Activated T-helper 17 cell treated with anti-CD3 and anti-CD28 coated beads, Interleukin-2, amount 50 U/mL, for 72 hours (primary cell): ENCODE results near the gene INPP4B. TPM values are rescaled to one million over a fixed set of nuclear protein-coding genes. Genes with fewer than 3 reads are reported as not detected.
A peak's percentile ranks its signal among the peaks of the same experiment; 100 is the strongest.

ENCODE experiments used
- ATAC-seq: fragments of 150-1000 bp; cut with Tn5 transposase; replicated peaks from 2 replicates; pipeline ENCODE4 v1.10.0; 2021; ENCODE audit warnings: mild to moderate bottlenecking, moderate library complexity
- H3K27ac Mint-ChIP-seq: one replicate; pipeline ENCODE4 v1.8.0; 2022; ENCODE audit warnings: mixed read lengths
- H3K27me3 Mint-ChIP-seq: one replicate; pipeline ENCODE4 v1.8.0; 2022; ENCODE audit warnings: mixed read lengths
- H3K36me3 Mint-ChIP-seq: one replicate; pipeline ENCODE4 v1.8.0; 2022; ENCODE audit warnings: low read depth, mild to moderate bottlenecking, mixed read lengths
- H3K4me1 Mint-ChIP-seq: one replicate; pipeline ENCODE4 v1.8.0; 2022; ENCODE audit warnings: mixed read lengths
- H3K4me3 Mint-ChIP-seq: one replicate; pipeline ENCODE4 v1.8.0; 2022; ENCODE audit warnings: mild to moderate bottlenecking, mixed read lengths
- H3K9me3 Mint-ChIP-seq: one replicate; pipeline ENCODE4 v1.8.0; 2022; ENCODE audit warnings: mixed read lengths
- total RNA-seq, 2 donors: library from RNA; stranded (reverse); gene quantifications; one replicate each; pipeline ENCODE4 v1.2.3, GENCODE V29; 2022

Gene INPP4B
- total RNA-seq, 2 donors from 2014 or later: 53.9 to 65.0 TPM

- peaks cover 14% of the 10 kb centered on the region for H3K4me1 Mint-ChIP-seq
- no peak overlapping the region for H3K27ac Mint-ChIP-seq
- no peak for ATAC-seq
- H3K9me3 Mint-ChIP-seq: no peaks in the 10 kb centered on the region
- H3K27me3 Mint-ChIP-seq: no peaks in the 10 kb centered on the region
- H3K4me3 Mint-ChIP-seq: no peak overlapping the region
- H3K36me3 Mint-ChIP-seq: peaks cover 78% of the 10 kb centered on the region
Observed at GRCh38 chr4:142150483-142150882, 695.6 kb downstream of the INPP4B start.

GRCh38 chr4:142144813-142145212 is 701.3 kb downstream of the INPP4B start:
- Mint-ChIP-seq H3K4me3 (no peak overlapping the region), H3K9me3 (no peaks in the 10 kb centered on the region), H3K36me3 (peaks cover 97% of the 10 kb centered on the region), H3K4me1 (peaks cover 30% of the 10 kb centered on the region), H3K27ac (peak overlapping the region; percentile 42), H3K27me3 (no peaks in the 10 kb centered on the region)
- no peak for ATAC-seq

GRCh38 chr4:142142366-142143054 is 703.6 kb downstream of the INPP4B start:
- Mint-ChIP-seq H3K4me3 (peak overlapping the region; percentile 19), H3K4me1 (peaks cover 23% of the 10 kb centered on the region), H3K36me3 (peaks cover 90% of the 10 kb centered on the region), H3K9me3 (no peaks in the 10 kb centered on the region), H3K27ac (peak overlapping the region; percentile 76), H3K27me3 (no peaks in the 10 kb centered on the region)
- ATAC-seq: peak; percentile 82

- Mint-ChIP-seq H3K36me3 (peaks cover 85% of the 10 kb centered on the region), H3K9me3 (no peaks in the 10 kb centered on the region), H3K4me1 (peaks cover 23% of the 10 kb centered on the region), H3K4me3 (no peak overlapping the region), H3K27ac (peak overlapping the region; percentile 60), H3K27me3 (no peaks in the 10 kb centered on the region)
- no peak for ATAC-seq
Observed at GRCh38 chr4:142141224-142141623, 704.9 kb downstream of the INPP4B start.

- ATAC-seq: no peak
- H3K27me3 Mint-ChIP-seq: no peaks in the 10 kb centered on the region
- peaks cover 16% of the 10 kb centered on the region for H3K36me3 Mint-ChIP-seq
- peaks cover 14% of the 10 kb centered on the region for H3K4me1 Mint-ChIP-seq
- H3K9me3 Mint-ChIP-seq: no peaks in the 10 kb centered on the region
- peak overlapping the region; percentile 71 for H3K27ac Mint-ChIP-seq
- H3K4me3 Mint-ChIP-seq: no peak overlapping the region
Observed at GRCh38 chr4:142130666-142131065, 715.4 kb downstream of the INPP4B start.

- peak; percentile 11 for ATAC-seq
- no peaks in the 10 kb centered on the region for H3K27me3 Mint-ChIP-seq
Observed at GRCh38 chr4:142129931-142130330, 716.2 kb downstream of the INPP4B start.

GRCh38 chr4:142129473-142129872 is 716.6 kb downstream of the INPP4B start:
- H3K27me3 Mint-ChIP-seq: no peaks in the 10 kb centered on the region
- H3K27ac Mint-ChIP-seq: peak overlapping the region; percentile 71
- ATAC-seq: no peak
- peaks cover 22% of the 10 kb centered on the region for H3K4me1 Mint-ChIP-seq
- no peak overlapping the region for H3K4me3 Mint-ChIP-seq
- H3K9me3 Mint-ChIP-seq: no peaks in the 10 kb centered on the region
- peaks cover 19% of the 10 kb centered on the region for H3K36me3 Mint-ChIP-seq

More at GRCh38 chr4:142129931-142130330, 716.2 kb downstream of the INPP4B start:
- Mint-ChIP-seq H3K4me1 (peaks cover 22% of the 10 kb centered on the region), H3K9me3 (no peaks in the 10 kb centered on the region), H3K27ac (peak overlapping the region; percentile 71), H3K36me3 (peaks cover 16% of the 10 kb centered on the region), H3K4me3 (no peak overlapping the region)

- Mint-ChIP-seq H3K36me3 (peaks cover 28% of the 10 kb centered on the region), H3K4me1 (peaks cover 22% of the 10 kb centered on the region), H3K27ac (no peak overlapping the region), H3K9me3 (no peaks in the 10 kb centered on the region), H3K27me3 (no peaks in the 10 kb centered on the region), H3K4me3 (no peak overlapping the region)
- no peak for ATAC-seq
Observed at GRCh38 chr4:142128529-142128928, 717.6 kb downstream of the INPP4B start.

GRCh38 chr4:142126890-142127497 is 719.1 kb downstream of the INPP4B start:
- peaks cover 23% of the 10 kb centered on the region for H3K4me1 Mint-ChIP-seq
- no peak overlapping the region for H3K4me3 Mint-ChIP-seq
- no peaks in the 10 kb centered on the region for H3K9me3 Mint-ChIP-seq
- H3K27me3 Mint-ChIP-seq: no peaks in the 10 kb centered on the region
- no peak overlapping the region for H3K27ac Mint-ChIP-seq
- peaks cover 44% of the 10 kb centered on the region for H3K36me3 Mint-ChIP-seq
- peak; percentile 55 for ATAC-seq

GRCh38 chr4:142124874-142125273 is 721.2 kb downstream of the INPP4B start:
- Mint-ChIP-seq H3K27ac (peak overlapping the region; percentile 70), H3K36me3 (peaks cover 65% of the 10 kb centered on the region), H3K4me1 (peaks cover 20% of the 10 kb centered on the region), H3K4me3 (no peak overlapping the region), H3K9me3 (no peaks in the 10 kb centered on the region), H3K27me3 (no peaks in the 10 kb centered on the region)
- no peak for ATAC-seq

- H3K27ac Mint-ChIP-seq: peak overlapping the region; percentile 50
- H3K4me1 Mint-ChIP-seq: peaks cover 24% of the 10 kb centered on the region
- H3K4me3 Mint-ChIP-seq: no peak overlapping the region
- no peaks in the 10 kb centered on the region for H3K27me3 Mint-ChIP-seq
- no peak for ATAC-seq
- peaks cover 92% of the 10 kb centered on the region for H3K36me3 Mint-ChIP-seq
- H3K9me3 Mint-ChIP-seq: no peaks in the 10 kb centered on the region
Observed at GRCh38 chr4:142121448-142122350, 724.4 kb downstream of the INPP4B start.

GRCh38 chr4:142120921-142121320 is 725.2 kb downstream of the INPP4B start:
- peak overlapping the region; percentile 50 for H3K27ac Mint-ChIP-seq
- peak; percentile 63 for ATAC-seq

GRCh38 chr4:142112451-142112850 is 733.6 kb downstream of the INPP4B start:
- H3K36me3 Mint-ChIP-seq: peaks cover 100% of the 10 kb centered on the region
- ATAC-seq: no peak

More at GRCh38 chr4:142120921-142121320, 725.2 kb downstream of the INPP4B start:
- Mint-ChIP-seq H3K9me3 (no peaks in the 10 kb centered on the region), H3K36me3 (peaks cover 98% of the 10 kb centered on the region), H3K4me3 (no peak overlapping the region), H3K4me1 (peaks cover 32% of the 10 kb centered on the region), H3K27me3 (no peaks in the 10 kb centered on the region)

GRCh38 chr4:142110136-142110535 is 736.0 kb downstream of the INPP4B start:
- ATAC-seq: no peak
- H3K4me3 Mint-ChIP-seq: no peak overlapping the region
- peaks cover 96% of the 10 kb centered on the region for H3K36me3 Mint-ChIP-seq
- H3K9me3 Mint-ChIP-seq: no peaks in the 10 kb centered on the region
- H3K27ac Mint-ChIP-seq: peak overlapping the region; percentile 5
- H3K4me1 Mint-ChIP-seq: peaks cover 10% of the 10 kb centered on the region
- H3K27me3 Mint-ChIP-seq: no peaks in the 10 kb centered on the region

More at GRCh38 chr4:142112451-142112850, 733.6 kb downstream of the INPP4B start:
- peaks cover 21% of the 10 kb centered on the region for H3K4me1 Mint-ChIP-seq
- H3K4me3 Mint-ChIP-seq: no peak overlapping the region
- no peak overlapping the region for H3K27ac Mint-ChIP-seq
- no peaks in the 10 kb centered on the region for H3K27me3 Mint-ChIP-seq
- no peaks in the 10 kb centered on the region for H3K9me3 Mint-ChIP-seq
